Thoracic aorta (tissue), 2 donors: ENCODE results near the gene CASP2. TPM values are rescaled to one million over a fixed set of nuclear protein-coding genes. Genes with fewer than 3 reads are reported as not detected.

Source experiments
- ATAC-seq: fragments of 150-250 bp; one replicate; pipeline ENCODE4 v1.8.0; 2017; ENCODE audit warnings: low read depth; ENCODE audit not compliant: insufficient number of reproducible peaks, low FRiP score
- DNase-seq: peaks from one replicate; pipeline ENCODE4 v3.0.0-alpha.2; 2020; ENCODE audit warnings: low spot score
- H3K27ac ChIP-seq, 2 donors: fragments of 200-600 bp; sonication (generic); 1 replicate in 1 of 2; 2 replicates in 1 of 2; pipeline ENCODE4 v1.5.1; 2016; ENCODE audit warnings: mild to moderate bottlenecking in 2 of 2, moderate library complexity in 2 of 2
- H3K27me3 ChIP-seq: fragments of 200-600 bp; sonication (generic); replicated peaks from 2 replicates; pipeline ENCODE4 v1.6.0; 2016; ENCODE audit warnings: mild to moderate bottlenecking; ENCODE audit not compliant: insufficient read depth
- H3K36me3 ChIP-seq: fragments of 200-600 bp; sonication (generic); one replicate; pipeline ENCODE4 v1.5.1; 2016
- H3K4me1 ChIP-seq, 2 donors: fragments of 200-600 bp; sonication (generic); 1 replicate in 1 of 2; 2 replicates in 1 of 2; pipeline versions ENCODE4 v1.5.1 to v1.6.0; 2016; ENCODE audit warnings: low read depth in 2 of 2, mild to moderate bottlenecking in 1 of 2; ENCODE audit not compliant: control insufficient read depth in 1 of 2
- H3K4me3 ChIP-seq: fragments of 200-600 bp; sonication (generic); 2 replicates; pipeline ENCODE4 v1.5.1; 2016; ENCODE audit warnings: mild to moderate bottlenecking
- H3K9me3 ChIP-seq: fragments of 200-600 bp; sonication (generic); 2 replicates; pipeline ENCODE4 v1.5.1; 2016
- CTCF ChIP-seq: fragments of 200-600 bp; sonication (generic); IDR thresholded peaks from one replicate; pipeline ENCODE4 v1.5.1; 2019; ENCODE audit warnings: antibody characterized with exemption
- total RNA-seq, 2 donors: library from RNA; depleted of rRNA; stranded (reverse); fragments of >200 nt; gene quantifications; one replicate each; pipeline versions ENCODE4 v1.1.0 to v1.2.3, GENCODE V29; 2016

Gene CASP2
- total RNA-seq, 2 donors from 2014 or later = 12.3 to 13.4 TPM

DNA sequence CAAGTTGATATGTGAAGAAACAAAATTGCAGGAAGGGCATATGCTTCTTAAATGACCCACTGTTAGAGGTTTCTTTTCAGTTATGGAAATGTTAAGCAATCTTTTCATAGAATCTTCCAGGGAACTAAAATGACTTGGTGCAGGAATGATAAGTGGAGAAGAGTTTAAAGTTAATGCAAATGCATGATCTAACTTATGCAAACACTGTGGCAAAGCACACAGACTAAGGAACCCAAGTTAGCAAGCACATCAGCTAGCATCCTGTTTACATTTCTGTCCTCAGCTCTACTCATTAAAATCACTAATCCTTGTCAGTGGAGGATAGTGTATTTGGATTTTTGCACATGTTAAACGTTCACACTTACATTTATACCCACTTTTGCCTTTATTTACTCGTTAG, 37.1 kb downstream of the CASP2 start:
- TF ChIP-seq CTCF = no peak
- DNase-seq = no peak
- Histone ChIP-seq H3K27me3 (no peaks in the 10 kb centered on the region), H3K4me3 (no peak overlapping the region), H3K9me3 (no peaks in the 10 kb centered on the region), H3K4me1 (no peaks in the 10 kb centered on the region), H3K27ac (no peak overlapping the region), H3K36me3 (no peaks in the 10 kb centered on the region)
- no peak for ATAC-seq

DNA sequence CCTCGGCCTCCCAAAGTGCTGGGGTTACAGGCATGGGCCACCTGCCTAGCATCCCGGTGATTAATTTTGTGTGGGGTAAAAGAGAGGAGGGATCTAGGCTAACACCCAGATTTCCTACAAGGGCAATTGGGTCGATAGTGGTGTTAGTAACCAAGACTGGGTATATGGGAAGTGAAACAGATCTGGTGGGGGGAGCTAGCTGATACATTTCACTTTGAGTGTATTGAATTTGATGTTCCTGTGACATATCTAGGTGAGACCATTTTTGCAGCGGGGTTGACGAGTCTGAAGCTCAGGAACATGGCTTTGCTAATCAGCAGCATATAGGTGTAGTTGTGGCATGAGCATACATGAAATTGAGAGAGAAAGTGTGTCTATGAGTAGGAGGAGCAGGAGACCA, 39.8 kb downstream of the CASP2 start:
- no peaks in the 10 kb centered on the region for H3K27me3 ChIP-seq
- ATAC-seq (no peak), DNase-seq (no peak)
- H3K4me1 ChIP-seq = no peaks in the 10 kb centered on the region
- TF ChIP-seq CTCF = no peak
- H3K4me3 ChIP-seq = no peak overlapping the region
- no peaks in the 10 kb centered on the region for H3K9me3 ChIP-seq
- H3K36me3 ChIP-seq = no peaks in the 10 kb centered on the region
- H3K27ac ChIP-seq = no peak overlapping the region

DNA sequence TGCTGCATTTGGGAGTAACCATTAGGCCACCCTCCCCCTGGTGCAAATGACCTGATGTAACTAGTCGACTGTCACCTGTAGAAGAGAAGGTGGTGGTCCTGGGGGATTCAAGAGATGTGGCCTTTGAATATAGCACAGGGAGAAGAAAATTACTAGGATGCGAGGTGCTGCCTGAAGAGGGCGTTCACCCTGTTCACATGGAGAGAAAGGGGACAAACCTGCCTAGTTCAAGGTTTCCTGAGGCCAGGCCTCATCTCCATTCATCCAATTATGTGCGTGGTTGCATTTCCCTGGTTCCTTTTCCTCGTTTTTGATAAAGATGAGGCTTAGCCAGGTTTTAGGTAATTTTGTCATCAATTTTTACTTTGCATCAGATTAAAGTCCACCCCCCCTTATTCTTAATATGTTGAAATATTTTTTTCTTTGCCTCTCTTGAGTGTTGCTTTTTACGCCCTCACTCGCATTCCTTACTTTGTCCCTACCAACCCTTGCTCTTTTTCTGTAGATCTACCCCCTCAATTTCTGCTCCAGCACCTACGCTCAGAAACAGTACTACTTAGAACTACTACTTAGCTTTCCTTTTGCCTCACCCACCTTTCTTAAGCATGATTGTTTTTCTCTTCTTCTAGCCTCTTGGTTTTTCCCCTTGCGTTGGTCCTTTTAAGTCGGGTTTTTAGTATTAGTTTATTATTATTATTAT, 41.5 kb downstream of the CASP2 start:
- DNase-seq (no peak), ATAC-seq (no peak)
- H3K9me3 ChIP-seq = no peaks in the 10 kb centered on the region
- no peaks in the 10 kb centered on the region for H3K27me3 ChIP-seq
- H3K27ac ChIP-seq = no peak overlapping the region
- no peaks in the 10 kb centered on the region for H3K36me3 ChIP-seq
- no peak for TF ChIP-seq CTCF
- no peaks in the 10 kb centered on the region for H3K4me1 ChIP-seq
- no peak overlapping the region for H3K4me3 ChIP-seq

- ATAC-seq (no peak), DNase-seq (no peak)
- H3K27me3 ChIP-seq = no peaks in the 10 kb centered on the region
- H3K9me3 ChIP-seq = no peaks in the 10 kb centered on the region
- no peaks in the 10 kb centered on the region for H3K4me1 ChIP-seq
- H3K27ac ChIP-seq = no peak overlapping the region
- no peaks in the 10 kb centered on the region for H3K36me3 ChIP-seq
- no peak for TF ChIP-seq CTCF
- no peak overlapping the region for H3K4me3 ChIP-seq
Observed at GRCh38 chr7:143331179-143331801, 43.1 kb downstream of the CASP2 start.

DNA sequence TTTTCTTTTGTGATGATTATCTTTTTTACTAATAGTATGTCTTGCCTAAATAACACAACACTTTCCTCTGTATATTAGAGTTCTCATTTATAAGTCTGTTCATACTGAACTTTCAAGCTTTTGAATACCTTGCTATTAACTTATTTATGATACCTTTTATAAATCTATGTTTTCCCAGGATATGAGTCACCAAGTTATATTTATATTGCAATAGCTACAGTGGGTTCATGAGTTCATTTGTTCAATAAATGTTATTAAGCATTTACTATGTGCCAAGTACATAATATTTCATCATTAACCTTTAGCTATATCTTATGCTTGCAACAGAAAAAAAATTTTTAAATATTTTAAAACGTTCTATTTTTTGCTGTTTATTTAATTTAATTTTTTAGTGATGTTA, 46.1 kb downstream of the CASP2 start:
- DNase-seq = no peak
- Histone ChIP-seq H3K36me3 (no peaks in the 10 kb centered on the region), H3K4me3 (no peak overlapping the region), H3K9me3 (no peaks in the 10 kb centered on the region), H3K27me3 (no peaks in the 10 kb centered on the region), H3K4me1 (no peaks in the 10 kb centered on the region), H3K27ac (no peak overlapping the region)
- no peak for TF ChIP-seq CTCF
- ATAC-seq = no peak
